NT2/D1 (cell line): Measurements from ENCODE around the gene ITGA6.

Experiments
- SUZ12 ChIP-seq: IDR thresholded peaks from 2 replicates; pipeline ENCODE4 v1.6.1; 2011; ENCODE audit not compliant: insufficient read length, insufficient read depth; ENCODE audit errors: extremely low read depth
- YY1 ChIP-seq: IDR thresholded peaks from 2 replicates; pipeline ENCODE4 v1.6.1; 2011; ENCODE audit not compliant: insufficient read length, insufficient read depth
- ZNF274 ChIP-seq: IDR thresholded peaks from 2 replicates; pipeline ENCODE4 v1.6.1; 2011; ENCODE audit warnings: mild to moderate bottlenecking, low read depth, low read length

DNA sequence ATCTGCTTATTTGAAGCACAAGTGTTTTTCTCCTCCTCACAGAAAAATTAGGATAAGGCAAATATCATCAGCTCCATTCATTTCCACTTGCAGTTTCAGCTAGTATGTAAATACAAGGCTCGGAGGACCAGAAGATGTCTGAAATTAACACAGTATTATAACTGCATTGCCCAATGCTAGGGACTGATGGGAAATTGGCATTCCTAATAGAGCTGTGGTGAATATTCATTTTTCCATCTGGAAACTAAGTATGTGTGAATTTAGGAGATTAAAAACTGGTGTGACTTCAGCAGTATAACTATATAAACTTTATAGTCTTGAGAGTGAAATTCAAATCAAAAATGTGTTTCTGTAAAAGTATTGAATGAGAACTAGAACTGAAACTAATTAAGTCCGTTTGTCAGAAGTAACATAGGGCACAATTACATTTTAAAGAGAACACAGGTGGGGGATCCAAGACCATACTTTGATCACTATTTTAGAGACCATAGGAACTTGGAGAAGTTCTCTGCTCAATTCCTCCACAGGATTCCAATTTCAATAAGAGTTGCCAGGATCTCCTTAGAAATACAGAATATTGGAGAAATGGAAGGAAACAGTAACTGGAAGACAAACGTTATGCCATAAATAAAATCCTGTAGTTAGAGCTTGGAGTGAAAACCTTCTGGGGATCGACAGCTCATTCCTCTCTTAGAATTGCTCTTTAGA lies 12.1 kb upstream of the ITGA6 start:
- TF ChIP-seq YY1 (no peak), SUZ12 (no peak), ZNF274 (no peak)
